Measurements from ENCODE around the gene HRK.

DNA sequence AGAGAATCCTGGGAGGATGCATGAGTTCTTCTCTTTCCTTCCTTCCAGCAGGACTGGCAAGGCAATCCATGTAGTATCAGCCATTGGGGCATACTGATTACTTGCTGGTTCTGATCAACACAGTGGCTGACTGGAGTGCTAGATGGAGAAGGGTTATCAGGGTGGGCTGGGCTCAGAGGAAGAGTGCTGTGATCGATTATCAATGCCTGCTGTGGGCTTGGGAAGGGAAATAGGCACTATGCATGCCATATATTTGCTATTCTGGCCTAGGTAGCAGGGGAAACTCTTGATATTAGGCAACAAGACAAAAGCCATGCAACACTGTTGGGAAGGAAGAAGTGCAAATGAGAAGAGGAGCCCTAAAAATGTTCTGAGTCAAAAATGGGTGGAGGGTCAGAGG is 45.8 kb downstream of the HRK start:
- TF ChIP-seq NR4A1 (CRISPR knock-in tag; IDR thresholded peaks at IDR 0.05): no peak
- no peak for TF ChIP-seq NR4A1 (tag; IDR thresholded peaks at IDR 0.05)
- no peak for TF ChIP-seq SMC3 (conservative IDR thresholded peaks at IDR 0.05; ENCODE audit: insufficient read depth, low read depth, low read length)
- no peak for TF ChIP-seq KDM1A (IDR thresholded peaks at IDR 0.05)
